Endometrium (tissue), 2 donors: ENCODE data around the gene NELL1.
"Not testable (repeated sequence)": the region's sequence is repeated elsewhere in the genome, so short reads cannot be mapped to it uniquely, and the experiment has no call there.

Source experiments
- FAIRE-seq: peaks from 2 replicates; lab custom pipeline; 2012; peaks lifted over from hg19 to GRCh38; lab: Jason Lieb, UNC
- donor health status: control.
- donor health status: control.

The NELL1 gene

DNA sequence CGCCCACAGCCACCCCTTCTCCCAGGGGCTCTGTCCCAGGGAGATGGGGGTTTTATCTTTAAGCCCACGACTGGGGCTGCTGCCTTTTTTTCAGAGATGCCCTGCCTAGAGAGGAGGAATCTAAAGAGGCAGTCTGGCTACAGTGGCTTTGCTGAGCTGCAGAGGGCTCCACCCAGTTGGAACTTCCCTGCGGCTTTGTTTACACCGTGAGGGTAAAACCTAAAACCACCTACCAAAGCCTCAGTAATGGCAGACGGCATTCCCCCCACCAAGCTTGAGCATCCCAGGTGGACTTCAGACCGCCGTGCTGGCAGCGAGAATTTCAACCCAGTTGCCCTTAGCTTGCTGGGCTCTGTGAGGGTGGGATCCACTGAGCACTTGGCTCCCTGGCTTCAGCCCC, 535.8 kb downstream of the NELL1 start:
- FAIRE-seq, result no peak

DNA sequence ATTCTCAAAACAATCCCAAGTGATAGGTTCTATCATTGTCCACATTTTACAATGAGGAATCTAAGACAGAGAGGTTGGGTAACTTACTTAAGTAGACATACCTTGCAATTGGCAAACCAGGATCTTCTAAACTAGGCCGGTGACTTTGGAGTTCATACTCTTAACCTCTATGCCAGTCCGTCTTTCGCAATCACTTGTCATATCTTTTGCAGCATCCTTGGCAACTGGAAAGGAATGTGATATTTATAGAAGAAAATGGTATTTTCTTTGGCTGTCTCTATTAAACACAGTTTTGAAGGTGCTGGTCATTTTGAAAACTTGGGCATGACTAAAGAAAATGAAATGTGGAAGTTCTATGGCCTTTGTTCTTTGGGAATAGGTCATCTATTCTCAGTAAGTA, 556.5 kb downstream of the NELL1 start:
- FAIRE-seq, result no peak

DNA sequence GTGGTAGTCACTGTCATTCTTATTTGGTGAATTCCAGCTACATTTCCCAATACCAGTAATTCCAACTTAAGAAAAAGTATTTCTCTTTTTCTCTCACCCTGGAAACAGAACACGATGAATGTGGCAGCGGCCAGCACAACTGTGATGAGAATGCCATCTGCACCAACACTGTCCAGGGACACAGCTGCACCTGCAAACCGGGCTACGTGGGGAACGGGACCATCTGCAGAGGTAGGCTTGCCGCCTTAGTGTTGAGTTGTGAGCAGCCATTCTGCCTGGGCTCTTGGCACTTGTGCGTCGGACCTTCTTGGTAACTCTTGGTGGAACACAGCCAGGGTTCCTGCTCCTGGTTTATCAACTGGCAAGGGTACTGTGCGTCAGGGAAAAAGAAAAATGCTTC, 559.8 kb downstream of the NELL1 start:
- FAIRE-seq, result no peak

DNA sequence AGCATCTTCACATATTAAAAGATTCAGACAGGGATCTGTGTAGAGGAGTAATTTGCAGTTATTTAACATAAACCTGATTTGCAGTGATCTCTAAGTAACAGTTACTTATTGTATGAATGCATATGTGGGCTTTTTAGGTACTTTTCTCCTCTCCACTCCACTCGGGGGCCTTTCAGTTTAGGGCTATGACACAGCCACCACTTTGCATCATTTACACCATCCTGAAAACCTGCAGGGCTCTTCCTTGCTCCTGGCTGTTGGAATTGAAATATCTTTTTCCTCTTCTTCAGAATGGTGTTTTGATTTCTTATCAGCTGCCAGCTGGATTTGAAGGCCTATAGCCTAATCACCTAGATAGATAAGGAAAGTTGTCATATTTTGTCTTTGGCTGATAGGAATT, 580.8 kb downstream of the NELL1 start:
- FAIRE-seq, result no peak

DNA sequence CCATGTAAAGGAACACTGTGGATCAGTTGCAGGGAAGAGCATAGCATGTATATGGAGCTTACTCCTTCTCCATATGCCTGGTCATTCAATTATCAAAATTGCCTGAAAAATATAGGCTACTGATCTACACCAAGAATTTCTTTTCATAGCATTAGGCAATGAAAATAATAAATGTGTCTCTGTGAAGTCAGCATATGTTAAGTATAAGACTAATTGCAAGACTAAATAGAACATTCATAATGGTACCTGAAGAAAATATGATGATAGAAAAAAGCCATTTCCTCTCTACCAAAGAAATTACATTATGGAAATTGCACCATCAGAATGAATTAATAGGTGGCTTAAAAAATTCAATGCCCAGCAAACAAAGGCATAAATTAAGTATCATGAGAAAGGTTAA, 584.7 kb downstream of the NELL1 start:
- FAIRE-seq, result no peak

DNA sequence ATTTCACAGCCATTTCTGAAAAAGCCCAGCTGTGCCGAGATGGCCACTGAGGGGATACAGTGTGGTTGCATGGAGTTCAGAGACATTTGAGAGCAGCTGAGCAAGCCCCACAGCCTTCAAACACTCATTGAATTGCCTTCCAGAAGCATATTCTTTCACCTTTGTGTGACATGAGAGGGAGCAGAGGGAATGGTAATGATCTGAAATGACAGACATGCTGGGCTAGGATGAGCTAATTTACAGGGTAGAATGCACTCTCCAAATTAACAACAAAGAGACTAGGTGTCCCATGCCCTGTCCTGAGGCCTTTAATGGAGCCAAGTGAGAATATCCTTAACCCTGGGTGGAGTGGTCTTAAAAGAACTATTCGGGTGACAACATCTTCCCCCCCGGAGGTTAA, 585.4 kb downstream of the NELL1 start:
- no peak for FAIRE-seq

DNA sequence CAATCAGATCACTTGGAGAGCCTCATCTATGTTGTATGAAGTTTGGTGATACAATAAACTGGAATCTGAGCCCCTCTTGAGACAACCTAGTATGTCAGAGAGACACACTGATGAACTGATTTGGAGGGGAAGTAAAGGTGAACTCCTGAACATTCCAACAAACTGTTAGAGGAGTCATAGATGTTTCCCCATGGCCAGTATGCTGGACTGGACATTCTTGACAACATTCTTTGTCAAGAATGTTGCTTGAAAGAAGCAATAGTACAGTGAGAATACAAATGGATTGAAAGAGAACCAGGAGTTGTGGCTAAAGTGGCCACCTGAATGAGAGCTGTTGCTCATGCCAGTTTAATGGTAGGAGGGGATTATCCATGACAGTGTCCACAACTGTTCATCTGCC, 588.1 kb downstream of the NELL1 start:
- FAIRE-seq, result no peak

DNA sequence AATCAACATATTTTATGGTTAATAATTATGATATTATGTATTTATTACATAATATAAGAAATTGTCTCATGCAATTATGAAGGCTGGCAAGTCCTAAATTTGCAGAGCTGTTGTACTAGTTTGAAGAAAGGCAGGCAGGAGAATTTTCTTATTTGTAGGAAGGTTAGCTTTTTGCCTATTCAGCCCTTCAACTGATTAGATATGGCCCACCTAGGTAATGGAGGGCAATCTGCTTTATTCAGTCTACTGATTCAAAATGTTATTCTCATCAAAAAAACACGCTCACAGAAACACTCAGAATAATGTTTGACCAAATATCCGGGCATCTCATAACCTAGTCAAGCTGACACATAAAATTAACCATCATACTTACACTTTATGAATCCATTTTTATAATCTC, 589.0 kb downstream of the NELL1 start:
- no peak for FAIRE-seq

DNA sequence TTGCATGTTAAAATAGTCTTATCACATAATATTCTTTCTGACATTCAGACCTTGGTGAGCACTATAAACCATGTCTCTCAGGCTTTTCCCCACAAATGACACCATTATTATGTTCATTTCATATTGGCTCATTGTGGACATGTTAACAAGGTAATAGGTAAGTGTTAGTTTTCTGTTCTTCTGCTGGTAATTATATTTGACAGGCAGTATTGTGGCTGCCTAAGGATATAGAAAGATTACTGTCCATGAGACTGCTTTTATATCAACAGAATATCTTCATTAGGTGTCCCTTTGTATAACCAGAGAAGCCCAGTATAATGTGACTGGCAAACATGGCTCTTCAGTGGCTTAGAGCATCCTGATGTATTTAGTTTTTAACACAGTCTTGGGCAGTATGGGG, 590.7 kb downstream of the NELL1 start:
- FAIRE-seq, result no peak

DNA sequence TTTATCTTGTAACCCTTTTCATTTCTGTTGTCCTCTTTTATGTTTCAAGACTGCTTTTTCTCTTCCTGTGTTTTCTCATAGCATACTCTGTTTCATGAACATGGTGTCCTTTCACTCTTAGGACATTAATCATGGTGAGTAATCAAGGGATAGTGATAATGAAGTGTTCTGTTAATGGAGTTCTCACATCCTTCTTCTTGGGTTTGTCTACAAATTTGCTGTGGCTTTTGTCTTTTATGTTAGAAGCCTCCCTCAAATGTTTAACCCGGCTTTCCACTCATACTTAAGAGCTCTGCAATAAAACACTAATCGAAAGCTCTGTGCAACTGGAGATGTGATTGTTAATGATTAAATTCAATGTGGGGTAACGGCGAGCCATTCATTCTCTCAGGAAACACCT, 593.6 kb downstream of the NELL1 start:
- FAIRE-seq, result no peak

DNA sequence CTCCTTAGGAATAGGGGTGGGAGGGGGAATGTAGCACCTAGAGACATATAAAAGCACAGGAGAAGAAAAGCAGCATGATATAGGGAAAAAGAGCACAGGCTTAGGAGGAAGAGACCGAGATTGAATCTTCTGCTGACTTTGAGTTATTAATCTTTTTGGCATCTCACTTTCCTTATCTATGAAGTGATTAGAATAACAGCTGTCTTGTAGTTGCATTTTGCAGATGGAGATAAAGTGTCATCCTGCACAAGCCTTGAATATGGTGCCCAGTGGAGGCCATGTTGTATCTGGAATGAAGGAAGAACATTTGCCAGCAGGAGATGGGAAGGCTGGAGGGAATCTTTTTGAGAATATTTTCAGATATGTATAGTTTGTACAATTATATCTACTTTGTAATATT, 594.7 kb downstream of the NELL1 start:
- no peak for FAIRE-seq

DNA sequence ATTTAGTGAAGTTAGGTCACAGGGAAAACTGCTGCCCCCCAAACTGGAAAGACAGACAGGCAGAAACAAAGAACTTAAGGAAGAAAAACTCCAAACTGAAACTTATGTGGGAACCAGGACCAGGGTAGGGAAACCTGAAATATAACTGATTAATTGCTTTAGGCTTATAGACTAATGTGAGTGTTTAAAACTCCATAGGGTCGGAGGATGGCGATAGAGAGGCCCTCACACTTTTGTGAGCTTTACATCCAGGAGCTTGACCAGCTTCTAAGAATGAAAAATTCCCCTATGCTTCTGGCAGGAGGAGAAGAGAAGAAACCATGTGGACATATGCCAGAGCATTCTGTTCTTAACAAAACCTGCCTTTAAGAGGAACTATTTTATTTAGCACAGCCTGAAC, 598.6 kb downstream of the NELL1 start:
- FAIRE-seq, result no peak

DNA sequence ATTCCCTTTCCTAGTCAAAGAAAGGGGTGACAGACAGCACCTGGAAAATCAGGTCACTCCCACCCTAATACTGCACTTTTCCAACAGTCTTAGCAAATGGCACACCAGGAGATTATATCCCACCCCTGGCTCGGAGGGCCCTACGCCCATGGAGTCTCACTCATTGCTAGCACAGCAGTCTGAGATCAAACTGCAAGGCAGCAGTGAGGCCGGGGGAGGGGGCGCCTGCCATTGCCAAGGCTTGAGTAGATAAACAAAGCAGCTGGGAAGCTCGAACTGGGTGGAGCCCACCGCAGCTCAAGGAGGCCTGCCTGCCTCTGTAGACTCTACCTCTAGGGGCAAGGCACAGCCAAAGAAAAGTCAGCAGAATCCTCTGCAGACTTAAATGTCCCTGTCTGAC, 602.8 kb downstream of the NELL1 start:
- FAIRE-seq, result not testable (repeated sequence)

DNA sequence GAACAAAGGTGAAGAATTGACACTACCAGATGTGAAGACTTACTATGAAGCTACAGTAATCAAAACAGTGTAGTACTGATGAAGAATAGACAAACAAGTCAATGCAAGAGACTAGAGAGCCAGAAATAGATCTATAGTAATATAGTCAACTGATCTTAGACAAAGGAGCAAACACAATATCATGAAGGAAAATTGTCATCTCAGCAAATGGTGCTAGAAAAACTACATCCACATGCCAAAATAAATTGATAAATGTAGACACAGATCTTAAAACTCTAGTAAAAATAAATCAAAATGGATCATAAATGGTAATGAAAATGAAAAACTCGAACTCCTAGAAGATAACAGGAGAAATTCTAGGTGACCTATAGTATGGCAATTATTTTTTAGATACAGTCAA, 609.5 kb downstream of the NELL1 start:
- FAIRE-seq, result no peak

DNA sequence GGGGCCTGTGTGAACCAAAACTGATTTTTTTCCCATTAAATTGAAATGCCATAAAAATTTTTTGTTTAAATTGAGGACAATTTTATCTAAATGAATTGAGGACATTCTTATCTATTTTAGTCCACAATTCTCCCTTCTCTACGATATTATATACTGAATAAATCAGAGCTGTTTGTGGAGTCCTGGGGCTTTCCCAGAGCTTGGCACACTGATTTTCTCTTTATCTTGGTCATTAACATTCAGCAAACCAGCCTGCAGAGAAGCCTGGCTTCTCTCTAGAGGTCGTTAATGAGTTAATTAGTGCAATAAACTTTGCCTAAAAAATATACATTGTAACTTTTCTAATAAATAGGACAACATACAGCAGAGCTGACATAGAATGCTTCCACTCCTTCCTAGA, 615.7 kb downstream of the NELL1 start:
- FAIRE-seq, result no peak

DNA sequence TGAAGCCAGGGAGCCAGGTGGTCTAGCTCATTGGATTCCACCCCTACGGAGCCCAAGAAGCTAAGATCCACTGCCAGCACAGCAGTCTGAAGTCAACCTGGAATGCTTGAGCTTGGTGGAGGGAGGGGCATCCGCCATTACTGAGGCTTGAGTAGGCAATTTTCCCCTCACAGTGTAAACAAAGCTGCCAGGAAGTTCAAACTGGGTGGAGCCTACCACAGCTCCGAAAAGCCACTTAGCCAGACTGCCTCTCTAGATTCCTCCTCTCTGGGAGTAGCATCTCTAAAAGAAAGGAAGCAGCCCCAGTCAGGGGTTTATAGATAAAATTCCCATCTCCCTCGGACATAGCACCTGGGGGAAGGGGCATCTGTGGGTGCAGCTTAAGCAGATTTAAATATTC, 620.3 kb downstream of the NELL1 start:
- FAIRE-seq, result no peak

DNA sequence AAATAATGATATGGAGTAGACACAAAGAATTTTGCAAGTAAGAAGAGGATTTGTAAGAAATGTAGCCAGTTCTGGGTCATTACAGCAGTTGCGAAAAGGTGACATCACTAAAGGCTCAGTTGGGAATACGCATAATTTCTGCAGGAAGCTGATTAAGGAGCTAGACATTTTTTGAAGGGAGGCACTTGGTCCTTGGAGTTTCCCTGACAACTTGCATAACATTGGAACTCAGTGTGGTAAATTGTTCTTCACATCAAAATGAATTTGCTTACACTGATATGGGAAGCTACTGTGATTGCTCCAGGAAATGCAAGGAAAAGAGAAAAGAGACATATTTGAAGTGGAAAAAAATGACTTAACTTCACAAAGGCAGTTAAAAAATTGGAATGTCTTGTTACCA, 626.1 kb downstream of the NELL1 start:
- no peak for FAIRE-seq

DNA sequence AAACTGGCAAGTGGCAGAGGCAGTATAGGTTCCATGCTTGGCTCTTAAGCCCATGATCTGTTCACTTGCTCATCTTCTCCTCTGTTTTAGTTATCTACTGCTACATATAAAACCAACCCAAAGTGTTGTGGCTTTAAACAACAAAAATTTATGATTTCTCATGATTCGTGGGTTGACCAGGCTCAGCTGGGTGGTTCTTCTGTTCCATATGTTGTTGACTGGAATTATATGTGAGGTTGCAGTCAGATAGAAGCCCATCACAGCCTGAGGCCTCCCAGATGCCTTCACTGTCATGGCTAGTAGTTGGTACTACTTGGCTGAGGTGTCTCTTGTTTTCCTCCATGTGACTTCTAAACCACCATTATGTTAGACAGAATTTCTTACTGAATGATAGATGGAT, 632.6 kb downstream of the NELL1 start:
- FAIRE-seq, result no peak

DNA sequence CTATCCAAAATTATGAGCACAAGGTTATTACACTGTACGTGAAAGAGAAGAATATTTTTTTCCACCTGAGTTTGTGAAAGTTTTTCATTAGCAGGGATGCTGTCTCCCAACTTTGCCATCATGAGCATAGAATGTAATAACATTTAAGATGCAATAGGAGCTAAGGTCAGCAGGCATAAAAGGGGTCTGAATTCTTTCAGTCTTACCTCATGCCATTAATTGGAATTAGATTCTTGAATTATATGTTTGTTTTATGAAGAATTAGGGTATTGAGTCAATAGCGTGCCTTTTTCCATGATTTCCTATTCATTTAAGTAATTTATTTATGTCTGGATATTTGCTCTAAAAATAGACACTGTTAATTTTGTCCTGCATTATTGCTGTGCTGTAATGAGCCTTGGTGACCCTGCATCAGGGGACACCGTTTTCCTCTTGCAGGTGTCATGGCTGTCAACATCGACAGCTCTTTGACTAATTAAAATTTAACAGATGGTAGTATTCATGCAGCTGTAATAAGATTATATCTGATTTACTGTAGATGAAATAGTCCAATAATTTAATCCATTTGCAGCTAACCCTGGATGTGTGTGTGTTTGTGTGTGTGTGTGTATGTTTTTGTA, 637.5 kb downstream of the NELL1 start:
- no peak for FAIRE-seq

DNA sequence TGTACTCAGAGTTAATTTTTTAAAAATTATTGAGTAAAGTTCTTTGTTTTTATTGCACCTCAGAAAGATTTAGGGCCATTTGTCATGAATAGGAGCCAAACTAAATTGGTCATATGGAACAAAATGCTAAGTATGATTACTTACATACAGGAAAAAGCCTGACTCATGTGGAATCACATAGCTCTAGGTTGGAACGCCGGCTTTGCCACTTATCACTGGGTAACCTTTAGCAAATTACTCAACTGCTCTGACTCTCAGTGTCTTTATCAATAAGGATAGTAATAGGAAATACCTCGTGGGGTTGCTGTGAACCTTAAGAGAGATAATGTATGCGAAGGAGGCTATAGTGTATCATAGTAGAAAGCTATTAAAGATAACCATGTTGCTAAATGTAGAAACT, 638.5 kb downstream of the NELL1 start:
- FAIRE-seq, result no peak

DNA sequence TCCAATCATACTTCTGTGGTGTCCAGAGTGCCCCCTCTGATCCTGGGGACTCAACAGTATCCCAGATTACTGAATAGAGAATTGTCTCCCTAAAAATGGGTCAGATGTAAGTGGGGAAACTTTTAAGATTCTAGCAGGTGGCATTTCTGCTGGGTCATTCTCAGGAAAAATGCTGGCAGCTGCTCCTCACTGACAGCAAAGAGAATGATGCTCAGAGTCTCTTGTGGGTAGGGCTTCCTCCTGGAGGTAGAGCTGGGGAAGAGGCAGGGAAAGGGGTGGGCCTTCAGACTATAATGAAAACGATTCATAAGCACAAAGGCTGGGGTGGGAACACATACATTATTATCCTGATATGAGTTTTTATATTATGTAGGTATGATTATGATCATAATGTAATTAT, 647.2 kb downstream of the NELL1 start:
- no peak for FAIRE-seq

DNA sequence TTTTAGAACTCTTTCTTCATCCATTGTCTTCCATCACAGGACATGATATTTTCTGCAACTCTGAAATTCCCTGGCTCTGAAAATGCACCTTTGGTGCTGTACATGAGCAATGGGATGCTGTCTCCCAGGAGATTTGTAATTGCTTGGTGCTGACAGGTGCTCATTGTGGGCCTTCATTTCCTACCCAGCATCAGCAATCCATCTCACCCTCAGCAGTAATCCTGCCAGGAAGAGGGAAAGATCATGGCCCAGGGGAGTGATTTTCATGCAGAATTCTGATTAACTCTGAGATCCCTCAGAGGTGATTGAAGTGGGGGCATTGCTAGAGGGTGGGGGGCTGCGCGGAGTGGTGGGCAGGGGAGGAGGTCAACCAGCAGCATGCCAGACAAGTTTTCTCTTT, 651.7 kb downstream of the NELL1 start:
- FAIRE-seq, result no peak

DNA sequence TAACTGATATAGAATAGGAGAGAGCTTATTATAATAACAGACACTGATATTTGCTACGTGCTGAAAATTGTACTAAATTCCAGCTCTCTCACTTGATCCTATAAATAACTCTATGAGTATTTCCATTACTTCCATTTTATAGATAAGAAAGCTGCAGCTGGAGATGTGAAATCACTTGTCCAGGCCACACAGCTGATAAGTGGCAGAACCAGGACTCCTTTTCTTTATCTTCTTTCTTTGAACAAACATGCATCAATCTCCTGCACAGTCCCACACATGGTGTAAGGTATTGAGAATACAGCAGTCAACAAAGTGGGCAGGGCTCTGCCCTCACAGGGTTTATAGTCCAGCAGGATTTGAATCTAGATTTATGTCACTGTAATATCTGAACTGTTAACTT, 652.1 kb downstream of the NELL1 start:
- no peak for FAIRE-seq

DNA sequence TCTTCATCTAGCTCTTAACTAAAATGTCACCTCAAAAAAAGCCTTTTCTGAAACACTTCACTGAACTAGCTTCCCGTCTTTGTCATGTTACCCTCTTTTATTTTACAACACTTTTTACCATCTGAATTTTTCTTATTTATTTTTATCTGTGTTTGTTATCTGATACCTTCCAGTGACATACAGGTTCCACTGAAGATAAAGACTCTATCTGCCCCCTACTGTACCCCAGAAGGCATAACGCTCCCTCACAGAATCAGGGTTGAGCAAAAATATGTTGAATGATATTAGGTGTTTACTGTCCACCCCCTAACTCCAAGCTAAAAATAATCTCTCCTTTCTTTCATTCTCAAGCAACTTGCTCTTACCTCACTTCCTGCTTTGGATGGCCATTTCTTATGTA, 654.2 kb downstream of the NELL1 start:
- FAIRE-seq, result no peak

DNA sequence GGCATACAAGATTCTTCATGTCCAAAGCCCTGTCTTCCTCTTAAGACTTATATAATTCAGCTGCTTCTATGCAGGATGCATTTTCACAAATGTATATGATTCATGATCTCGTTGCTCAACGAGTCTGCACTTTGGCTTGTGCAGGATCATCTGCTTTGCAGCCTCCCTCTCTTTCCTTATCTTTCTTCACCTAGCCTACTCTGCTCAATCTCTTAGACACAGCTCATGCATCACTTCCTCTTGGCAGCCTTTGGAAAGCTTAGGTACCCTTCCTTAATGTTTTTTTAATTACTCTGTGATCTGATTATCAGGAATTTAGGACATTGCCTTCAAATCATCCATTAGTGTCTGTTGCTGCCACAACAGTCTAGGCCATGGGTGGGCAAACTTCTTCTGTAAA, 673.8 kb downstream of the NELL1 start:
- FAIRE-seq, result no peak
